Liver (tissue), 9 donors: Measurements from ENCODE around the gene STC2. TPM values are rescaled to one million over a fixed set of nuclear protein-coding genes. Genes with fewer than 3 reads are reported as not detected.

Experiments
- DNase-seq: peaks from one replicate; pipeline ENCODE4 v3.0.0-alpha.2; 2017; ENCODE audit warnings: low spot score
- H3K27ac ChIP-seq, 2 donors: one replicate each; pipeline ENCODE4 v1.7.0; 2013; ENCODE audit warnings: inconsistent platforms in 2 of 2, low read length in 2 of 2, control low read depth in 1 of 2, low read depth in 1 of 2, mild to moderate bottlenecking in 1 of 2
- H3K27me3 ChIP-seq, 4 donors: one replicate each; pipeline versions ENCODE4 v1.6.1 to v1.7.0; 2013; ENCODE audit warnings: low read length in 3 of 4, inconsistent platforms in 1 of 4, mild to moderate bottlenecking in 1 of 4, moderate library complexity in 1 of 4; ENCODE audit not compliant: control insufficient read depth in 4 of 4, insufficient read depth in 4 of 4
- H3K36me3 ChIP-seq, 4 donors: one replicate each; pipeline versions ENCODE4 v1.6.1 to v1.7.0; 2013; ENCODE audit warnings: low read length in 3 of 4, mild to moderate bottlenecking in 3 of 4, low read depth in 1 of 4, moderate library complexity in 1 of 4; ENCODE audit not compliant: control insufficient read depth in 4 of 4, insufficient read depth in 3 of 4
- H3K4me1 ChIP-seq, 4 donors: one replicate each; pipeline versions ENCODE4 v1.6.1 to v1.7.0; 2013; ENCODE audit warnings: low read length in 3 of 4, mild to moderate bottlenecking in 3 of 4, moderate library complexity in 1 of 4; ENCODE audit not compliant: control insufficient read depth in 4 of 4, insufficient read depth in 4 of 4
- H3K4me3 ChIP-seq, 3 donors: one replicate each; pipeline versions ENCODE4 v1.6.1 to v1.7.0; 2013; ENCODE audit warnings: low read length in 3 of 3, control low read depth in 1 of 3, low read depth in 1 of 3, mild to moderate bottlenecking in 1 of 3
- H3K9ac ChIP-seq, 2 donors: one replicate each; pipeline ENCODE4 v1.7.0; 2013; ENCODE audit warnings: low read length in 2 of 2, mild to moderate bottlenecking in 2 of 2, moderate library complexity in 2 of 2, control low read depth in 1 of 2, low read depth in 1 of 2
- H3K9me3 ChIP-seq, 4 donors: one replicate each; pipeline versions ENCODE4 v1.6.1 to v1.7.0; 2013; ENCODE audit warnings: low read length in 3 of 4; ENCODE audit not compliant: control insufficient read depth in 4 of 4
- CTCF ChIP-seq: fragments of 150-350 bp; IDR thresholded peaks from 2 replicates; pipeline ENCODE4 v1.5.1; 2017; ENCODE audit warnings: improper control_type of control experiment, low read depth, low read length; ENCODE audit not compliant: missing input control
- FOXA1 ChIP-seq: IDR thresholded peaks from 2 replicates; pipeline ENCODE4 v1.6.1; 2016; ENCODE audit warnings: antibody characterized with exemption
- FOXA2 ChIP-seq: IDR thresholded peaks from 2 replicates; pipeline ENCODE4 v1.6.1; 2016; ENCODE audit warnings: antibody characterized with exemption
- GABPA ChIP-seq, 2 donors: IDR thresholded peaks in 1 of 2; conservative IDR thresholded peaks in 1 of 2; 2 replicates each; pipeline ENCODE4 v1.6.1; 2016; ENCODE audit warnings: antibody characterized with exemption in 2 of 2, mild to moderate bottlenecking in 1 of 2, moderate library complexity in 1 of 2
- JUND ChIP-seq, 2 donors: IDR thresholded peaks; 2 replicates each; pipeline ENCODE4 v1.6.1; 2016; ENCODE audit warnings: antibody characterized with exemption in 2 of 2
- MAX ChIP-seq: IDR thresholded peaks from 2 replicates; pipeline ENCODE4 v1.6.1; 2016; ENCODE audit warnings: antibody characterized with exemption
- RAD21 ChIP-seq, 2 donors: IDR thresholded peaks; 2 replicates each; pipeline ENCODE4 v1.6.1; 2016; ENCODE audit warnings: antibody characterized with exemption in 2 of 2, mild to moderate bottlenecking in 2 of 2
- RXRA ChIP-seq, 2 donors: IDR thresholded peaks; 2 replicates each; pipeline ENCODE4 v1.6.1; 2017 to 2018; ENCODE audit warnings: antibody characterized with exemption in 2 of 2, mild to moderate bottlenecking in 1 of 2
- TAF1 ChIP-seq: conservative IDR thresholded peaks from 2 replicates; pipeline ENCODE4 v1.6.1; 2016; ENCODE audit warnings: antibody characterized with exemption, mild to moderate bottlenecking
- YY1 ChIP-seq: IDR thresholded peaks from 2 replicates; pipeline ENCODE4 v1.6.1; 2016; ENCODE audit warnings: antibody characterized with exemption, mild to moderate bottlenecking
- WGBS: extraction: QIAGEN DNeasy Blood & Tissue Kit; methylation state at CpG from one replicate; pipeline ENCODE4 v1.1.7; 2013; 5-methylcytosine and 5-hydroxymethylcytosine counted together
- polyA plus RNA-seq, 2 donors: library from polyadenylated mRNA; stranded (reverse) in 1 of 2; unstranded in 1 of 2; fragments of 200-250 nt in 1 of 2; fragments of >200 nt in 1 of 2; fragmentation: Nextera tagmentation in 1 of 2; extraction: Ambion mirVana in 1 of 2; gene quantifications; one replicate each; pipeline versions ENCODE4 v1.2.1 to v1.2.3, GENCODE V29; 2013 to 2015
- total RNA-seq, 2 donors: library from RNA; depleted of rRNA; stranded (reverse); fragments of >200 nt; gene quantifications; one replicate each; pipeline ENCODE4 v1.2.3, GENCODE V29; 2014
- TF ChIP-seq, protein P1 (sequence below): IDR thresholded peaks from 2 replicates; pipeline ENCODE4 v1.6.1; 2016; ENCODE audit warnings: antibody characterized with exemption, mild to moderate bottlenecking
- donor health status: healthy.
- donor health status: healthy.
- donor health status: healthy.
- donor health status: healthy.
- donor health status: healthy.

Gene STC2
- total and polyA plus RNA-seq, 4 donors = 0.04 to 0.18 (median 0.17) TPM; not detected in 1

DNA sequence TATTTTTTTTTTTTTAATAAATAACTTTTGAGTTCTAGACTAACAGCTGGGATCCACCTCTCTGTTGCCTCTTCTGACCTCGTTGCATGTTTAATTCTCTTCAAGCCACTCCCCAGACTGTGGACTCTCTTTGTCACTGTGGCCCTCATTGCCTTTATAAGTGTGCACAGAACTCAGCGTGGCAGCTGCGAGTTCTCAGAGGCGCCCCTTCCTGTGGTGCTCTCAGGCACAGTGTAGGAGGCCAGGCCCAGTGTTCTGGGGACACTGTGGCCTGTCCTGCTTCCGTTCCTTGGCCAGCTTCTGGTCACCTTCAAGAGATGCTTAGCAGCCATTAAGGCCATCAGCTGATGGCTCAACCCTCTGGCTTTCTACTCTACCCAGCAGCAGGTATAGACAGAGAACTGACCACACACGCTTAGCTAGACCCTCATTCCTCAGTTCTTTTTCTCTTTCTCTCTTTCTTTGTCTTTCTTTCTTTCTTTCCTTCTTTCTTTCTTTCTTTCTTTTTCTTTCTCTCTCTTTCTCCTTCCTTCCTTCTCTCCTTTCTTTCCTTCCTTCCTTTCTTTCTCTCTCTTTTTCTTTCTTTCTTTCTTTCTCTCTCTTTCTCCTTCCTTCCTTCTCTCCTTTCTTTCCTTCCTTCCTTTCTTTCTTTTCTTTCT lies 27.7 kb downstream of the STC2 start (continued):
- TF ChIP-seq MAX (no peak), JUND (IDR thresholded peaks at IDR 0.05) (no peak), FOXA2 (no peak), FOXA1 (no peak), YY1 (no peak), RXRA (IDR thresholded peaks at IDR 0.05) (no peak)

- no peak for DNase-seq
- WGBS = 84% methylated on average over 7 of the region's 7 CpGs
- no peak overlapping the region for H3K4me3 ChIP-seq
- TF ChIP-seq, protein P1, sequence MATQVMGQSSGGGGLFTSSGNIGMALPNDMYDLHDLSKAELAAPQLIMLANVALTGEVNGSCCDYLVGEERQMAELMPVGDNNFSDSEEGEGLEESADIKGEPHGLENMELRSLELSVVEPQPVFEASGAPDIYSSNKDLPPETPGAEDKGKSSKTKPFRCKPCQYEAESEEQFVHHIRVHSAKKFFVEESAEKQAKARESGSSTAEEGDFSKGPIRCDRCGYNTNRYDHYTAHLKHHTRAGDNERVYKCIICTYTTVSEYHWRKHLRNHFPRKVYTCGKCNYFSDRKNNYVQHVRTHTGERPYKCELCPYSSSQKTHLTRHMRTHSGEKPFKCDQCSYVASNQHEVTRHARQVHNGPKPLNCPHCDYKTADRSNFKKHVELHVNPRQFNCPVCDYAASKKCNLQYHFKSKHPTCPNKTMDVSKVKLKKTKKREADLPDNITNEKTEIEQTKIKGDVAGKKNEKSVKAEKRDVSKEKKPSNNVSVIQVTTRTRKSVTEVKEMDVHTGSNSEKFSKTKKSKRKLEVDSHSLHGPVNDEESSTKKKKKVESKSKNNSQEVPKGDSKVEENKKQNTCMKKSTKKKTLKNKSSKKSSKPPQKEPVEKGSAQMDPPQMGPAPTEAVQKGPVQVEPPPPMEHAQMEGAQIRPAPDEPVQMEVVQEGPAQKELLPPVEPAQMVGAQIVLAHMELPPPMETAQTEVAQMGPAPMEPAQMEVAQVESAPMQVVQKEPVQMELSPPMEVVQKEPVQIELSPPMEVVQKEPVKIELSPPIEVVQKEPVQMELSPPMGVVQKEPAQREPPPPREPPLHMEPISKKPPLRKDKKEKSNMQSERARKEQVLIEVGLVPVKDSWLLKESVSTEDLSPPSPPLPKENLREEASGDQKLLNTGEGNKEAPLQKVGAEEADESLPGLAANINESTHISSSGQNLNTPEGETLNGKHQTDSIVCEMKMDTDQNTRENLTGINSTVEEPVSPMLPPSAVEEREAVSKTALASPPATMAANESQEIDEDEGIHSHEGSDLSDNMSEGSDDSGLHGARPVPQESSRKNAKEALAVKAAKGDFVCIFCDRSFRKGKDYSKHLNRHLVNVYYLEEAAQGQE = no peak
- no peak for TF ChIP-seq RAD21 (IDR thresholded peaks at IDR 0.05)
- no peak for TF ChIP-seq GABPA (IDR thresholded peaks at IDR 0.05 in 1 of 2, conservative IDR thresholded peaks at IDR 0.05 in 1 of 2)
- no peak overlapping the region for H3K27ac ChIP-seq
- H3K27me3 ChIP-seq = peaks cover 0 to 3% (median 0%) of the 10 kb centered on the region in 4 donors
- H3K9ac ChIP-seq = no peak overlapping the region
- no peaks in the 10 kb centered on the region for H3K9me3 ChIP-seq
- peaks cover 0 to 4% (median 0%) of the 10 kb centered on the region in 4 donors for H3K4me1 ChIP-seq
- H3K36me3 ChIP-seq = no peaks in the 10 kb centered on the region
These were observed 28.4 kb downstream of the STC2 start for GRCh38 chr5:173299820-173300219.

- WGBS = 70% methylated on average over 19 of the region's 19 CpGs
- no peak for DNase-seq
- Histone ChIP-seq H3K36me3 (no peaks in the 10 kb centered on the region), H3K9ac (no peak overlapping the region), H3K27ac (no peak overlapping the region), H3K4me1 (peaks cover 0 to 8% (median 3%) of the 10 kb centered on the region in 4 donors), H3K9me3 (no peaks in the 10 kb centered on the region), H3K4me3 (no peak overlapping the region), H3K27me3 (peaks cover 0 to 3% (median 0%) of the 10 kb centered on the region in 4 donors)
- no peak for TF ChIP-seq CTCF
- TF ChIP-seq RAD21 (IDR thresholded peaks at IDR 0.05) = no peak
- TF ChIP-seq GABPA (IDR thresholded peaks at IDR 0.05 in 1 of 2, conservative IDR thresholded peaks at IDR 0.05 in 1 of 2) = no peak
- TF ChIP-seq MAX = no peak
- no peak for TF ChIP-seq TAF1
These were observed 29.8 kb downstream of the STC2 start for GRCh38 chr5:173298213-173298926.
